B cell (primary cell): Measurements from ENCODE around the gene CCDC182. TPM values are rescaled to one million over a fixed set of nuclear protein-coding genes. Genes with fewer than 3 reads are reported as not detected.

Experiments used
- ATAC-seq: fragments of 200-7000 bp; cut with Tn5 transposase; one replicate; pipeline ENCODE4 v1.10.0; 2021; ENCODE audit warnings: low read depth, mild to moderate bottlenecking, moderate number of reproducible peaks, moderate library complexity
- CTCF ChIA-PET: fragments of 350-600 bp; sonication (Branson Sonifier 250); formaldehyde crosslinking; loops from one replicate; lab custom pipeline; 2021; ENCODE audit warnings: antibody characterized with exemption, inconsistent platforms; lab: Charles Lee
- POLR2A ChIA-PET: fragments of 350-600 bp; sonication (Branson Sonifier 250); formaldehyde crosslinking; loops from one replicate; lab custom pipeline; 2021; ENCODE audit warnings: antibody characterized with exemption; lab: Charles Lee
- DNase-seq: peaks from one replicate; pipeline ENCODE4 v3.0.0; 2013
- H2AFZ ChIP-seq: 2 replicates; pipeline ENCODE4 v1.6.1; 2012; ENCODE audit warnings: mild to moderate bottlenecking, low read depth, low read length; ENCODE audit not compliant: insufficient read depth, poor library complexity, severe bottlenecking
- H3K27ac ChIP-seq, 2 donors: 1 replicate in 1 of 2; 2 replicates in 1 of 2; pipeline ENCODE4 v1.5.1; 2012 to 2013; ENCODE audit warnings: low read length in 2 of 2, mild to moderate bottlenecking in 2 of 2, moderate library complexity in 1 of 2
- H3K27me3 ChIP-seq, 4 experiments: fragments of 200-600 bp in 1 of 4; sonication (generic) in 1 of 4; replicated peaks in 1 of 4; 1 replicate in 2 of 4; 2 replicates in 2 of 4; pipeline versions ENCODE4 v1.6.1 to v1.7.0; 2013 to 2016; ENCODE audit warnings: low read length in 3 of 4, mild to moderate bottlenecking in 2 of 4, mixed read lengths in 1 of 4, moderate library complexity in 1 of 4; ENCODE audit not compliant: insufficient read depth in 4 of 4, control insufficient read depth in 3 of 4; ENCODE audit errors: control extremely low read depth in 1 of 4
- H3K36me3 ChIP-seq, 2 experiments: replicated peaks in 1 of 2; 1 replicate in 1 of 2; 2 replicates in 1 of 2; pipeline versions ENCODE4 v1.6.1 to v1.7.1; 2013; ENCODE audit warnings: low read length in 1 of 2; ENCODE audit not compliant: insufficient read depth in 2 of 2, control insufficient read depth in 1 of 2; ENCODE audit errors: control extremely low read depth in 1 of 2, extremely low read depth in 1 of 2
- H3K4me1 ChIP-seq, 2 donors: fragments of 200-600 bp in 1 of 2; sonication (generic) in 1 of 2; 1 replicate in 1 of 2; 2 replicates in 1 of 2; pipeline versions ENCODE4 v1.5.1 to v1.6.1; 2013 to 2017; ENCODE audit warnings: low read length in 2 of 2; ENCODE audit not compliant: control insufficient read depth in 2 of 2, insufficient read depth in 2 of 2
- H3K4me2 ChIP-seq: replicated peaks from 2 replicates; pipeline ENCODE3; 2012; ENCODE audit warnings: mild to moderate bottlenecking, low read depth, low read length; ENCODE audit not compliant: poor library complexity, severe bottlenecking
- H3K4me3 ChIP-seq, 5 experiments: fragments of 200-600 bp in 1 of 5; sonication (generic) in 1 of 5; 1 replicate in 3 of 5; 2 replicates in 2 of 5; pipeline versions ENCODE4 v1.5.1 to v1.7.0; 2011 to 2016; ENCODE audit warnings: low read length in 4 of 5, mild to moderate bottlenecking in 4 of 5, low read depth in 2 of 5, control low read depth in 1 of 5, moderate library complexity in 1 of 5; ENCODE audit not compliant: insufficient read depth in 1 of 5; ENCODE audit errors: control extremely low read depth in 1 of 5, extremely low read depth in 1 of 5
- H3K79me2 ChIP-seq: fragments of 200-600 bp; sonication (generic); one replicate; pipeline ENCODE4 v1.6.0; 2016; ENCODE audit warnings: low read length; ENCODE audit not compliant: control insufficient read depth, insufficient read depth
- H3K9ac ChIP-seq: fragments of 200-600 bp; sonication (generic); 2 replicates; pipeline ENCODE4 v1.6.1; 2017; ENCODE audit warnings: mild to moderate bottlenecking, low read length, moderate library complexity
- H3K9me3 ChIP-seq, 3 donors: one replicate each; pipeline versions ENCODE4 v1.6.1 to v1.7.1; 2013; ENCODE audit warnings: low read length in 2 of 3; ENCODE audit not compliant: control insufficient read depth in 2 of 3, insufficient read depth in 1 of 3; ENCODE audit errors: control extremely low read depth in 1 of 3
- H4K20me1 ChIP-seq: 2 replicates; pipeline ENCODE4 v1.6.0; 2012; ENCODE audit warnings: mild to moderate bottlenecking, low read length; ENCODE audit not compliant: insufficient read depth, control insufficient read depth, poor library complexity, severe bottlenecking
- H3K27ac Mint-ChIP-seq: one replicate; pipeline ENCODE4 v1.8.0; 2021; ENCODE audit warnings: mixed read lengths
- H3K27me3 Mint-ChIP-seq: one replicate; pipeline ENCODE4 v1.8.0; 2021; ENCODE audit warnings: mixed read lengths
- H3K4me1 Mint-ChIP-seq: one replicate; pipeline ENCODE4 v1.8.0; 2021; ENCODE audit warnings: mixed read lengths
- H3K4me3 Mint-ChIP-seq: one replicate; pipeline ENCODE4 v1.8.0; 2021; ENCODE audit warnings: mixed read lengths
- H3K9me3 Mint-ChIP-seq: one replicate; pipeline ENCODE4 v1.8.0; 2022; ENCODE audit warnings: mixed read lengths; ENCODE audit not compliant: insufficient read depth
- CTCF ChIP-seq: fragments of 200-600 bp; IDR thresholded peaks from one replicate; pipeline ENCODE4 v1.8.0; 2022; ENCODE audit warnings: antibody characterized with exemption, mild to moderate bottlenecking
- EZH2 ChIP-seq: IDR thresholded peaks from 2 replicates; pipeline ENCODE4 v1.6.1; 2012; ENCODE audit warnings: borderline replicate concordance, low read depth, mild to moderate bottlenecking, moderate library complexity, low read length; ENCODE audit not compliant: insufficient read depth, poor library complexity, severe bottlenecking
- WGBS: methylation state at CpG from one replicate; pipeline ENCODE4 v1.1.5; 2013; ENCODE audit warnings: missing lambda C conversion rate; ENCODE audit not compliant: insufficient coverage; 5-methylcytosine and 5-hydroxymethylcytosine counted together
- intact Hi-C: fragments of 100-400 bp; cut with micrococcal nuclease; formaldehyde crosslinking; loops from one replicate; pipeline ENCODE4 v1.10.0; 2022
- polyA plus RNA-seq: library from polyadenylated mRNA; depleted of rRNA; stranded (reverse); fragments of >200 nt; gene quantifications from 2 replicates; pipeline ENCODE4 v1.2.3, GENCODE V29; 2012
- total RNA-seq, 2 donors: library from RNA; stranded (reverse); fragments of 120-200 nt in 1 of 2; gene quantifications; 1 replicate in 1 of 2; 2 replicates in 1 of 2; pipeline versions ENCODE4 v1.2.3 to v1.2.4, GENCODE V29; 2013 to 2022

The CCDC182 gene
- total and polyA plus RNA-seq, 2 donors (not counting 1 experiment from before 2014, with no cell fraction given) = not detected

GRCh38 chr17:57750109-57750871 lies 5.2 kb upstream of the CCDC182 start:
- no peak overlapping the region for H3K9ac ChIP-seq
- 48% methylated on average over 21 of the region's 23 CpGs for WGBS
- H3K4me3 Mint-ChIP-seq = no peak overlapping the region
- H2AFZ ChIP-seq = no peak overlapping the region
- no peak overlapping the region for H3K27ac ChIP-seq
- H3K4me3 ChIP-seq = no peak overlapping the region
- peaks cover under 1 to 3% of the 10 kb centered on the region in 2 donors for H3K4me1 ChIP-seq
- no peak overlapping the region for H3K4me2 ChIP-seq
- H3K9me3 Mint-ChIP-seq = no peaks in the 10 kb centered on the region
- H3K79me2 ChIP-seq = no peaks in the 10 kb centered on the region
- H3K36me3 ChIP-seq = no peaks in the 10 kb centered on the region
- H3K27me3 ChIP-seq = peaks cover 0 to 4% (median 0%) of the 10 kb centered on the region in 4 experiments
- CTCF ChIA-PET = interaction anchor here (1.4 to 2.8 kb wide), 2 partner anchors 152 to 506 kb away, joined by 3 to 21 read pairs; no protein-coding TSS in a partner anchor
- no peak for ATAC-seq
- peaks cover 2% of the 10 kb centered on the region for H3K4me1 Mint-ChIP-seq
- no peak for TF ChIP-seq CTCF
- no peak for TF ChIP-seq EZH2
- no peak overlapping the region for H3K27ac Mint-ChIP-seq
- intact Hi-C loops = no loop called here
- H3K27me3 Mint-ChIP-seq = peaks cover 11% of the 10 kb centered on the region
- H4K20me1 ChIP-seq = no peaks in the 10 kb centered on the region
- POLR2A ChIA-PET = no interaction called here
- H3K9me3 ChIP-seq = no peaks in the 10 kb centered on the region
- DNase-seq = no peak

GRCh38 chr17:57749701-57750100 lies 4.6 kb upstream of the CCDC182 start:
- H3K4me3 Mint-ChIP-seq = no peak overlapping the region

More at GRCh38 chr17:57749701-57750100, 4.6 kb upstream of the CCDC182 start:
- CTCF ChIA-PET = interaction anchor here (0.7 to 2.8 kb wide), 5 partner anchors 151 to 620 kb away, joined by 3 to 21 read pairs (median 4); no protein-coding TSS in a partner anchor
- no peak overlapping the region for H3K9ac ChIP-seq
- H3K4me3 ChIP-seq = no peak overlapping the region
- peaks cover 6 to 9% of the 10 kb centered on the region in 2 donors for H3K4me1 ChIP-seq
- Mint-ChIP-seq H3K27me3 (peaks cover 11% of the 10 kb centered on the region), H3K27ac (no peak overlapping the region), H3K4me1 (peaks cover 8% of the 10 kb centered on the region), H3K9me3 (no peaks in the 10 kb centered on the region)
- H2AFZ ChIP-seq = no peak overlapping the region
- TF ChIP-seq CTCF (no peak), EZH2 (no peak)
- POLR2A ChIA-PET = no interaction called here
- H3K27ac ChIP-seq = no peak overlapping the region
- H3K36me3 ChIP-seq = no peaks in the 10 kb centered on the region
- no peaks in the 10 kb centered on the region for H3K79me2 ChIP-seq
- intact Hi-C loops = loop anchor here (5.0 kb wide), 1 partner anchor 77 kb away; no protein-coding TSS in a partner anchor
- DNase-seq (no peak), ATAC-seq (no peak)
- H3K9me3 ChIP-seq = no peaks in the 10 kb centered on the region
- H3K4me2 ChIP-seq = no peak overlapping the region
- peaks cover 0 to 4% (median 0%) of the 10 kb centered on the region in 4 experiments for H3K27me3 ChIP-seq
- no peaks in the 10 kb centered on the region for H4K20me1 ChIP-seq
- whole genome bisulfite sequencing = 100% methylated on average over 2 of the region's 3 CpGs
